Keratinocyte (primary cell): ENCODE data around the gene SLC17A5.

Experiments used
- CTCF ChIP-seq, 3 experiments: IDR thresholded peaks in 1 of 3; conservative IDR thresholded peaks in 1 of 3; optimal IDR thresholded peaks in 1 of 3; 2 replicates in 2 of 3; 3 replicates in 1 of 3; pipeline versions ENCODE3 to v1.5.1; 2011; ENCODE audit warnings: low read length in 3 of 3, mild to moderate bottlenecking in 3 of 3, moderate library complexity in 2 of 3, control low read depth in 1 of 3, inconsistent platforms in 1 of 3; ENCODE audit not compliant: insufficient read depth in 2 of 3; ENCODE audit errors: extremely low read depth in 1 of 3
- EZH2 ChIP-seq: IDR thresholded peaks from one replicate; pipeline ENCODE4 v1.6.1; 2012; ENCODE audit warnings: inconsistent platforms, mild to moderate bottlenecking, low read length, moderate library complexity

DNA sequence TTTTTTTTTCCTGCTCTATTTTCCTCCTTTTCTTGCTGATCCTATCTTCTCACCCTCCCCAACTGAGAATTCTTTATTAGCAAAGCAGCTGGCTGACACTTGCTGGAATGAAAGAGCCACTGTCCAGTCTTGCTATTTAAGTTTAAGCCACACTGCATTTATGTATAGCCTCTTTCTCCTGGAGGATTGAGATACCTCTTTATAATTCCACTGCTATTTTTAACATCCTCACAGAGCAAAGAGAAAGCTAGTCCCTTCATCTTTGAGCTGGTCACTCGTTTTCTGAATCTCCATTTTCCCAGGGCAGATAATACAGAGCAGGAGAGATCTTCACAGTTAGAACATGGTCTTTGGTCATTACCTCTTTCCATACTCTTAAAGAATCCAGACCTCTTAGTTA is 97.0 kb downstream of the SLC17A5 start:
- TF ChIP-seq CTCF (optimal IDR thresholded peaks at IDR 0.05 in 1 of 3, IDR thresholded peaks at IDR 0.05 in 1 of 3, conservative IDR thresholded peaks at IDR 0.05 in 1 of 3; ENCODE audit: extremely low read depth in 1 of 3, insufficient read depth in 2 of 3, low read length in 3 of 3) (no peak), EZH2 (no peak)
